HL-60/S4 treated with phorbol 12-myristate 13-acetate at 8.2 ng/mL for 4 days and 3 days (cell line): ENCODE data around the gene CYP19A1.

Experiments used
- in situ Hi-C: fragments of 300-500 bp; cut with MboI; formaldehyde crosslinking; loops from 2 replicates; pipeline ENCODE4 v1.15.0; 2022; ENCODE audit warnings: low sequenced_read_pairs

CYP19A1 gene

DNA sequence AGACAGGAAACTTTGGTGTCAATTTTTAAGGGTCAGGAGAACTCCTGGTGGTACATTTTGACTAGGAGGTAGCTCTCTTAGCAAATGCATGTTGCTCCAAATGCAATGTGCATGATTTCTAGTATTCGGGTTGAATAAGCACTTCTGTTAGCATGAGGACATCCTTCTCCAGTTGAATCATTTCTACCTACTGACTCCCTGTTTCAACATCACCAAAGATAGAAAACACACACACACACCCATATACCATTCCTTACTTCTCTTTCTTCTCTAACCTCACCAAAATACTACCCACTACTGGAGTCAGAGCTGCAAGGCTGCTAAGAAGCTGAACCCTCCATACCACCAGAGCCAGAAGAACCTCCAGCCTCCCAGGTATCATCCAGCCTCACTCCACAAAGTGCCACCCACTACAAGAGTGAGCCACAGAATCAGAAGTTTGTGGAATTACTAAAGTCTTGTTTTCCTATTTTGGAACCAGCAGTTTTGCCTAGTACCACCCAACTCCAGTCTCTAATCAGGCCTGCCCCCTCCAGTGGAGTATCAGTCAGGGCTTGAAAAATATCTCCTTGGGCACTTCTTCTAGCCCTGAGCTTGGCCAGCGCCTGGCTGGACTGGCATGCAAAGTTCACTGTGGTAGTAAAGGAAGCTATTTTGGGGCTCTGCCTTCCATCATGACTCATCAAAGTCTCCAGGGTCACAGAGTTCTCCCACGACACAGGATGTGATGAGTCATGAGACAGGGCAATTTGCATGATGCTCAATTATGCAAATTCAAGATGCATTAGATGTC, 110.3 kb downstream of the CYP19A1 start:
- in situ Hi-C loops = no loop called here

DNA sequence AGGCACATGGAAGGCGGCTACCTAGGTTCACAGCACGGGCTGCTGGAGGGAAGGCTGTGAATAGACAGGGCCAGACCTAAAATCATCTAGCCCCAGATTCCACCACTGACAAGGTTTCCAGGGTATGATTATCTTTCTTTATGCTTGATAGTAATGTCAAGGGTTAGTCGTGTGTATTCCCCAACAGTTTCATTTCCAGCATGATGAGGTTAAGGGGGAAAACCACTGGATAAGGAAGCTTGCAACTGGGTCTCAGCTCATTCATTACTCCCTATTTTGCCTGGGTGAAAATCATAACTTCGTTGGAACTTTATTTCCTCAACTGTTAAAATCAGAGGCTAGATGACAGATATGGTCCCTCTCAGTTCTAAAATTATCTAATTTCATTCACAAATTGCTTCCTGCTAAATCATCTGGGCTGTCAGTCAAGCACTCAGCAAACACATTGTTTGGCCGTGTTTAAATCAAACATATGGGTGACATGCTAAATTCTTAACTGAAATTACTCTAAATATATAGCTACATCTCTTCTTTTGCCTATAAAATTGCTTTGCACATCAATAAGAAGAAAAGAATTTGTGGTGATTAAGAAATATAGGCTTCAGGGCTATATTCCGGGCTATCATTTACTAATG, 111.7 kb downstream of the CYP19A1 start:
- in situ Hi-C loops = no loop called here

DNA sequence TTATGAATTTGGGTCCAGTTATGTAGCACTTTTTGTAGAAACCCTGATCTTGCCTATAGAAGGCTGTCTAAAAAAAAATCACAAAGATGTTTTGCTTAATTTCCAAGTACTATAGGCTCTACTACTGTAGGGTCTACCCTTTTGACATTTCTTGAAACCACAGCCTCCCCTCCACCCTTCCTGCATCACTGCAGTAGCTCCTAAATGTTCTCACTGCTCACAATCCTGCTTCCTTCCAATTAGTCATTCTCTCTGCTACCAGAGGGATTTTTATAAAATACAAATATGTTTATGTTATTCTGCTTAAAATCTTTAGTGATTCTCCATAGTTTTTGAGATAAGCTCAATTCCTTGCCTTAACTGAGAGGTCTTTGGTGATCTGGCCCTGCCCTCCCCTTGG, 114.0 kb downstream of the CYP19A1 start:
- in situ Hi-C loops = no loop called here

DNA sequence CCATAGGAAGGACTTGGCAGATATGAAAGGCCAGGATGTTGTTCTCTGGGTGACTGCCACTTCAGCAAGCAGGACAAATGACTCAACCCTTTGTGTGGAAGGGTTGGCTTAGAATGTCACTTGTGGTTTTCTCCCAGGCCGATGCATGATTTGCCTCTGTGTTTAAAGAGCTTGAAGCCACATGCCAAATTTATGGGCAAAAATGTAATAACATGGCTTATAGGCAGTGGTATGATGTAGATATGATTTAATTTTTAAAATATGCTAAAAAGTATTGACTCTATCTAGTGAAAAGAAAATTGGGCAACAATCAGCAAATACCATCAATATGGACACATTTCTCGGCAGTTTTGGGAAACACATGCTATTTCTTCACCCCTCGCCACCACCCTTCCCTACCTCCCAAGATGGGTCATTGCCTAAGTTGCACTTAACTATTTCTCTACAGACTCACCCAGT, 114.6 kb downstream of the CYP19A1 start:
- in situ Hi-C loops = no loop called here

DNA sequence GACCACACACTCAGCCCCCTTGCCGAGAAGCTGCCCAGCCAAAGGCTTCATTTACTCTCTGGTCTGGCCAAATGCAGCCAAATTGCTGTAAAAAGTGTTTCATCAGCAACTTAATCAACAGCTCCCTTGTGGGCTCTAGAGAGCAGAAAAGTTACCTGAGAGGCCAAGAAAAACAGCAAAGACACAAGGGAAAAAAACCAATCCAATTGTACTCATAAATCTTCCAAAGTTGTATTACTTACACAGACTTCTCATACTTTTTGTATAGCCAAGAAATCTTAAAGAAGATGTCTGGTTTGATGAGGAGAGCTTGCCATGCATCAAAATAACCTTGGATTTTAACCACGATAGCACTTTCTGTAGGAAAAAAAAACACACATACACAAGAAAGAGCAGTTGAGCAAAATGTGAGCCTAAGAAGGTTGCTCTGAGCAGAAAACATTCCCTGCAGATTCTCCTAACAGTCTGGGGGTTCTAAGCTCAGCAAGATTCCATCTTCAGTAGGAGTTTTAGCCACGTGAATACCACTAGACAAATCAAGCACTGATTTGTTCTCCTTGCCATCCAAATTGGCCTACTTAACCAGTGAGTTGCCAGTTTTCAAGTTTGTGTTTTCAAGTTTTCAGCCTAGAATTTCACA, 120.0 kb downstream of the CYP19A1 start:
- in situ Hi-C loops = no loop called here

DNA sequence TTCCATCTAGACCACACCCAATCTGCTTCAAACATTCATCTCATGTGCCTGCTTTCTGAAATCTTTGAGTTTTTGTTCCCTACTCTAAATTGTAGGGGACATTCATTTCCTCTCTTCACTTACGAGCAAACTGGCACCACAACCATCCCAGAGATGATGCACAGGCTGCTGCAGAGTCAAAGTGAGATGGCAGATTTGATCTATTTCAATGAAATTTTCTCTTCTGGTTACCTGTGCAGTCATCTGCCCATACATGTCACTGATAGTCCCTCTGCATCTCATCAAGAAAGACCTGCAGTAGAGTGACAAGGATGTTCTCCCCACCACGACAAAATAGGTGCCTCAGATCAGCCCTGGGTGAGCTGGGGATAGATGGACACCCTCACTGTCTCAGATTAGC, 125.5 kb downstream of the CYP19A1 start:
- in situ Hi-C loops = no loop called here

DNA sequence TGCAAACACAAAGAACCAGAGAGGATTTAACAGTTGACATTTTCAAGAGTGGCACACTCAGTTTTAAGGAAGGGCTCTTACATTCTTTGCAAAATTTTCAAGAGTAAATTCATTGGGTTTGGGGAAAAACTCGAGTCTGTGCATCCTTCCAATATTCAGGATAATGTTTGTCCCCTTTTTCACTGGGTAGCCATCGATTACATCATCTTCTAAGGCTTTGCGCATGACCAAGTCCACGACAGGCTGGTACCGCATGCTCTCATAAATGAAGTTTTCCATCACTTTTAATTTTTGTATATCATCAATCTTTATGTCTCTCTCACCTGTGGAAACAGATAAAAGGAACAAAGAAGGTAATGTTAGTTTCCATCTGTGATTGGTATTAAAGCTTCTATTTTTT, 126.2 kb downstream of the CYP19A1 start:
- in situ Hi-C loops = no loop called here

DNA sequence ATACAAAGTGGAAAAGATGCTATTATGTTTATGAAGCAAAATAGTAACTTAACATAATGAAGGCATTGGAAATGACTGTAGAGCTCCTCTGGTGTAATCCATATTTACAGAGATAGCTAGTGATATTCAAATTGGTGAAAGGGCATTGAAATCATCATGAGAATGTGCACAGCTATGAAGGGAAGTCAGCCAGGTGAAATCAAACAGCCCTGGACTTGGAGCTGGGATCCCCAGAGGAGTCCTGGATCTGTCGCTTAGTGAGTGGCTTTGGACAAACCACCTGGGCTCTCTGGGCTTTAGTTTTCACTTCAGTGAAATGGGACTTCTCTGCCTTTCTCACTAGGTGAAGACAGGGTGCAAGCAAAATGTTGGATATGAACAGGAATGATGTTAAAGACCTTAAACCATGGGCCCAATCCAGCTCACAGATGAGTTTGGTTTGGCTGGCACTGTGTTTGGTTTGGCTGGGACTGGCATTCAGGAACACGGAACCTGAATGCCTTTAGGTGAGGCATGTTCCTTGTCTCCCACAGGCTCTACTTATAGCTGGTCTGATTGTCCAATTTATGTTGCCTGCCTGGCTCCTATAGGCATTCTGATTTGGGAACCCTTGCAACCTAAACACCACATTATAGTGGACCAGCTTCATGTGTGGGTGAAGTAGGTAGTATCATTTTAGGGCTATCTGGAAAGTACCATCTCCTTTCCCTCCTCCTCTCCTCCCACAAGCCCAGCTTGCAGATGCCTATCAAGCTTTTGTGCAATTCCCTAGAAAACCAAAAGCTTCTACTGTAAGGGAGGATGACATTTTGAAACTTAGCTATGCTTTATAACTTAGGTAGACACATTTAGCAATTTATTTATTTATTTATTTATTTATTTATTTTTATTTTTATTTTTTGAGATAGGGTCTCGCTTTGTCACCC, 133.1 kb downstream of the CYP19A1 start:
- in situ Hi-C loops = no loop called here

DNA sequence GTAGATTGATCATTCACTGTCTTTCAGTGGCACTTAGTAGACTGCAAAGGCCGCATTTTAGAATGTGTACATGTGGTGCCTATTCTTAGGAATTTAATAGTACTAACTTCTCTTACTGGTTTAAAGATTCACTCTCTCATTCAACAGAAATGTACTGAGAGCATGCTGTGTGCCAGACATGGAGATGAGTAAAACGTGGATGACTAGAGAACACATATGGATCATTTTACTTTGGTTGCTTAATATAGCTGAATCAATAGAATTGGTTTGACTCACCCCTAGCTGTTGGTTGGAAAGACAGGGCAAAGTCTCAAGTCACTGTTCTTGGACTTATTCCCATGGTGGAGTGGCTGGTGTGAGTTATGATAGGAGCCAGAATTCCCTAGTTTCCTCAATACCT, 134.6 kb downstream of the CYP19A1 start:
- in situ Hi-C loops = no loop called here

DNA sequence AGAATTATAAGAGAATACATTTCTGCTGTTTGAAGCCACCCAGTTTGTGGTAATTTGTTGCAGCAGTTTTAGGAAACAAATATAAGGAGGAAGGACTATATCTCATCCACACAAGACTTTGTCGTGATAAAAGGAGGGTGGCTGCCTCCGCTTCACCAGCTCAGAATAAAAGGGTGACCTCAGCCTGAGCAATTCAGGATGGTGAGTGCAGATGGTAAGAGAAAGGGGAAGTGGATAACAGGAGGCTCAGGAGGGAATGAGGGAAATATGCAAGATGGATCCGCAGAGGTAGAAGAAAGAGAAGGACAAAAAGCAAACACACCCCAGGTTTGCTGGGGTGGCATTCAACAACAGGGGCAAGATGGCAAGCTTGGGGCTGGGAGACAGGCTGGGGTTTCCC, 135.6 kb downstream of the CYP19A1 start:
- in situ Hi-C loops = no loop called here

DNA sequence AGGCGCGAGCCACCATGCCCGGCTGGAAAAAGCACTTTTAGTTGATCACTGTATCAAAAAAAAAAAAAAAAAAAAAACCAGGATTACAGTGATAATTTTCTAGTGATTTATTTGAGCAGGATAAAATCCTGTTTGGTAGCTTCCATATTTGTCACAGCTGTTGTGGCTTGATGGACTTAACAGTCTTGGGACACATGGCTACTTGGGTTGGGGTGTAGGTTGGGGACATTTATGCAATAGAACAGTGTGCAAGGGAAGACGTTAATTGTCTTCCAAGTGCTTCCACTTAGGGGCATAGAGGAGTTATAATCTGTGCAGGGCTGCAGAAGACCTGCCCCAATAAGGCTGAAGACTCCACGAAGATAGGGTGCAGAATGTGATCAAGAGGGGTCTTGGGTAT, 136.8 kb downstream of the CYP19A1 start:
- in situ Hi-C loops = no loop called here

DNA sequence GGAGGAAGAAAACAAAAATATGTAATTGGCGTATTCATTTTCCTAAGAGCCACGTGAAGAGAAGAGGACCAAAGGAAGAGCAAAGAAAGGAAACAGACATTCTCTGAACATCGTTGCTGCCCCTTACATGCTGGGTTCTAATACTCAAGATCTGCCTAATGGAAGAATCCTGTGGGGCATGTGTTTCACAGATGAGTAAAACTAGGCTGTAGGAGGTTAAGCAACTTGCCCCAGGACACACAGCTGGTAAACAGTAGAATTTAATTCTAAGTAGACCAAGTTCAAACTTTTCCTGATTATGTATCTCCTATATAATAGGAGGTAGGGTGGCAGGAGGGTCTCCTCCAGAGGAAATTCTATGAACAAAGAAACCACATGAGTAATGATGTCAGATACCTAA, 137.6 kb downstream of the CYP19A1 start:
- in situ Hi-C loops = no loop called here

DNA sequence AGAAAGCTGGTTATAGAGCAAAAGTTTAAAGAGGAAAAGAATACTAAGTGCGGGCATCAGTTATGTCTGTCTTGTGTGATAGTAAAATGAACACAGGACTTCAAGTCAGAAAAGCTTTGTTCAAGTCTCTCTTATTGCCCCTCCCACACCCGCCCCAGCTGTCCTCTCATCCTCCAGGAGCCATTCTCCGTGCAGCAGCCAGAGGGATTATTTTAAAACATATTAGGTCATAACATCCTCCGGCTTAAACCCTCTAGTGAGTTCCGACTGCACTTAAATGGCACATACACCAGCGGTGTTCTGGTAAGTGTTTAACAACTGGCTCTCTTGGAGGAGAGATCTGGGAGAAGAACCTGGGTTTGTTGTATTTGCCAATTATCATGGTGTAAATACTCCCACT, 138.9 kb downstream of the CYP19A1 start:
- in situ Hi-C loops = no loop called here

DNA sequence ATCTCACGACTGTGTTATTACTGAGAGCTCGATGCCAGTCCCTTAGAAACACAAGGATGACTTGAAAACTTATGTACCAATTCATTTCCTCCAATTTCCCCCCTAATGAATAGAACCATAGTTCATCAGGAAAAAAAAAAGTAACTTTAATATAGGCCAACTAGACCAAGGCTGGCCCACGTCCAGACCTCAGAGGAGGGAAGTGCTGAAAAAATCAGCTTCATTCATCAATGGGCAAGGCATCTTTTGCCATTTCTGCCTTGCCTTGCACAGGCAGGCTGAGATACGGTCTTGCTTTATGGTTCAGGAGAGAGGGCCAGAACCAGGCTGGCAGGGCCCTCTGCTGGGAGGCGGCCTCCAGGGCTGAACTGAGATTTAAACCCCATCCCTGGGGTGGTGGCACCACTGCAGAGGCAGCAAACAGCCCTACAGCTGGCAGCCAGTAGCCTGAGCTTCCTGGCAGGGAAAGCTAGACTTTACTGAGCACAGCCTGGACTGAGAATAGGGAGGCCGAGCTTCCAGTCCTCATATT, 139.6 kb downstream of the CYP19A1 start:
- in situ Hi-C loops = no loop called here

DNA sequence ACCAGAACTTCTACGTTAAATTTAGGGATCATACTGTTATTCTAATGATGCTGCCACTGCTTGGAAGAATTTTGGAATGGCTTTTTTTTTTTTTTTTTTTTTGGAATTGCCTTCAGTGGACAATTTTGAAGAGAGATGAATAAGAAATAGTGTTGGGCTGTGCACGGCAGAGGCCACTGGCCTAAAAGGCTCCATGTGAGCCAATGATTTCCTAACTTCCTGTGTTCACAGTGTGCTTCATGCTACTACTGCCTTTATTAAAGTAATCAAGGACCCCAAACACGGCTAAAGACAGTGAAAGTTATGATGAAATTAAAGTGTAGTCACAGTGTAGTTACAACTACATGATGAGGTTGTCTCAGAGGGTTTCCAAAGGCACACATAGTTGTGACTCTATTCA, 142.9 kb downstream of the CYP19A1 start:
- in situ Hi-C loops = no loop called here

DNA sequence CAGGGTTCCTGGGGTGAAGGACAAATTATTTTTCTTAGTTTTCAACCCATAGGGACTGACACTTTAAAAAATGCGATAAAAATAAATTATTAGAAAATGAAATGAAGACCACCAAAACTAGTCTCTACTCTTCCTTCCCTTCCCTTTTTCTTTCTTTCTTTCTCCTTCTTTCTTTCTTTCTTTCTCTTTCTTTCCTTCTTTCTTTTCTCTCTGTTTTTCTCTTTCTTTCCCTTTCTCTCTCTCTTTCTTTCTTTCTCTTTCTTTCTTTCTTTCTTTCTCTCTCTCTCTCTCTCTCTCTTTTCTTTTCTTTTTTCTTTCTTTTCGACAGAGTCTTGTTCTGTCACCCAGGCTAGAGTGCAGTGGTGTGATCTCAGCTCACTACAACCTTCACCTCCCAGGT, 144.4 kb downstream of the CYP19A1 start:
- in situ Hi-C loops = no loop called here

DNA sequence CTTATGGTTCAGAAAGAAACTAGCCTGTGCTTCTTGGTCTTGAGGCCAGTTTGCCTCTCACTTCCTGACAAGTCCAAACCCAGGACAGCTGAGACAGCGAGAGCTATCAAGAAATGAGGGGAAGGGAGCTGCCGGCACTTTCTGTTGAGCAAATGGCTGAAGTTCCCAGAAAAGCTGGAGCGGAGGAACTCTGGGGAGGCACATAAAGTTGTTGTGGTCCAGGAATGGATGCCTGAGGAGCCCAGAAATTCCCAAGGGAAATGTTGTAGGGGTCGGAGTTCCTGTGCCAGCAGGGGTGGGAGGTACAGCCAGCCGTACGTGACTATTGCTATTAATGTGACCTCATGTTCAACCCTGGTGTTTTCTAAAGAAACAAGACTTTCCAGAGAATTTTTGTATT, 144.9 kb downstream of the CYP19A1 start:
- in situ Hi-C loops = no loop called here

DNA sequence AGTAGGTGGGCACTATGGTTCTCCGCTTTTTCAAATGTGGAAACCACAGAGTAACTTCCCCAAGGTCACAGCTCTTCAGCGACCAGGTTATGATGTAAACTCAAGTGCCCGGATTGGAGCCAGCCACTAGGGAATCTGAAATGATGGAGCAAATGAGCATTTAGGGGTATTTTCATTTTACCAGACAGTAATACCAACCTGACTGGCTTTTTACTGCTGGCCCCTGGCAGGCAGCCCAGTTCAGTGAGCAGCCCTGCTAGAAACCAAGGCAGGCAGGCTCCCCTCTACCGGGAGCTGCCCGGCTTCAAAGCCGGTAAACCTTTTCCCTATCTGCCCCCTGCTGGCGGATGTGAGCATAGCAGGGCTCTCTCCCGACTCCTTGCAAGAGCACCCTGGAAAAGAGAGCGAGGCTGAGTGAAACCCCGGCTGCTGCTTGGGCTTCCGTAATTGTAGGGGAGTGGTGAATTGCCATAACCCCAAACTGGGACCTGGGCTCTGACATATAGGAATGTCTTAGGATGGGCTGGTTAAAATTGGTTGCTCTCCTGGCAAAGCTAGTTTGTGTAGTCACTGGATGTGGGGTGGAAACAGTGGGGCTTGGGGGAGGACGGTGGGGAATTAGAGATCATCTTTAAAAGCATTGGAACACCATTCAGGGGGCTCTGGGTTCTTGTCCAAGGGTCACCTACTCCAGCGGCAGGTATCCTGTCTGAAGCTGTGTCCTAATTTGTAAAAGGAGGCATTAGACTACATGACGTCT, 145.7 kb downstream of the CYP19A1 start:
- in situ Hi-C loops = no loop called here

DNA sequence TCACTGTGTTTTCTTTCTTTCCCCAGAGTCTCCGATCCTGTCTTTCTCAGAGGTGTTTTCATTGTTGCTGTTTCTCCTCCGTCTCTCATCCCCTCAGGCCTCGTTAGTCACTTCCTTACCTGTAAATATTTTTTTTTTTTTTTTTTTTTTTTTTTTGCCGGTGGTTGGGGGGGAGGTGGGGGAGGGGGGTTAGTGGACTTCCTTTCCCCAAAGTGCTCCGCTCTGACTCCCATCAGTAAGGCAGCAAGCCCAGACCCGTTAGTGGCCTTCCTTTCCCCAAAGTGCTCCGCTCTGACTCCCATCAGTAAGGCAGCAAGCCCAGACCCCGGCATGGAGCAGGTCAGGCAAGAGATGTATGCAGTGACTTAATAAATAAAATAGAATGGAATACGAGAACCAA, 146.6 kb downstream of the CYP19A1 start:
- in situ Hi-C loops = no loop called here

DNA sequence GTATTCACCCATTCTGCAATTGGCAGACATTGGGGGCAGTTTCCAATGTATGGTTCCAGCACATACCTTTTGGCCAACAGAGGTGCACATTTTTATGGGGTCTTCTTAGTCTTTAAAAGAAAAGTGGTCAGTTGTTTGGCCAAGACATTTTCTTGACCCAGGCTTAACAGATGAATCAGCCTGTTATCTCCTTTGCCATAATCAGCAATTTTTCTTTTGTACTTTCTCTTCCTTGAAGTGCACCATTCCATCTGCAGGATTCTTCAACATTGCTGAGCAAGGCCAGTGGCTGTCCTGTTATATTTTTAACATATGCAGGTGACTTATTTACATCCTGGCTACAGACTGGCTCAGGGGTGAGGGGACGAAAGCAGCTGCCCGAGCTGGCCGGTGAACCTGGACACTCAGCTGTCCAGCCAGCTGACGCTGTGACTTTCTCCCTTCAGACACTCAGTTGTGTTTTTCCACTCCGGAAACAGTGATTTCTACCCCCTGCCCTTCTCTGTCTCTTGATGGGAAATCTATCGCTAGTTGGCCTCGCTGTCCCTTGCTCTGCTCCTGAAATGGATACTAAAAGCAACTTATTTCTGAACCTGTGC, 147.2 kb downstream of the CYP19A1 start:
- in situ Hi-C loops = no loop called here
